ENCODE measurements around the gene MAN1A2. TPM values are rescaled to one million over a fixed set of nuclear protein-coding genes. Genes with fewer than 3 reads are reported as not detected.

The MAN1A2 gene
- total RNA-seq (2022; extraction: Qiagen RNA extraction): 5.0 to 7.6 TPM (median 7.1 TPM) in 5 replicates

DNA sequence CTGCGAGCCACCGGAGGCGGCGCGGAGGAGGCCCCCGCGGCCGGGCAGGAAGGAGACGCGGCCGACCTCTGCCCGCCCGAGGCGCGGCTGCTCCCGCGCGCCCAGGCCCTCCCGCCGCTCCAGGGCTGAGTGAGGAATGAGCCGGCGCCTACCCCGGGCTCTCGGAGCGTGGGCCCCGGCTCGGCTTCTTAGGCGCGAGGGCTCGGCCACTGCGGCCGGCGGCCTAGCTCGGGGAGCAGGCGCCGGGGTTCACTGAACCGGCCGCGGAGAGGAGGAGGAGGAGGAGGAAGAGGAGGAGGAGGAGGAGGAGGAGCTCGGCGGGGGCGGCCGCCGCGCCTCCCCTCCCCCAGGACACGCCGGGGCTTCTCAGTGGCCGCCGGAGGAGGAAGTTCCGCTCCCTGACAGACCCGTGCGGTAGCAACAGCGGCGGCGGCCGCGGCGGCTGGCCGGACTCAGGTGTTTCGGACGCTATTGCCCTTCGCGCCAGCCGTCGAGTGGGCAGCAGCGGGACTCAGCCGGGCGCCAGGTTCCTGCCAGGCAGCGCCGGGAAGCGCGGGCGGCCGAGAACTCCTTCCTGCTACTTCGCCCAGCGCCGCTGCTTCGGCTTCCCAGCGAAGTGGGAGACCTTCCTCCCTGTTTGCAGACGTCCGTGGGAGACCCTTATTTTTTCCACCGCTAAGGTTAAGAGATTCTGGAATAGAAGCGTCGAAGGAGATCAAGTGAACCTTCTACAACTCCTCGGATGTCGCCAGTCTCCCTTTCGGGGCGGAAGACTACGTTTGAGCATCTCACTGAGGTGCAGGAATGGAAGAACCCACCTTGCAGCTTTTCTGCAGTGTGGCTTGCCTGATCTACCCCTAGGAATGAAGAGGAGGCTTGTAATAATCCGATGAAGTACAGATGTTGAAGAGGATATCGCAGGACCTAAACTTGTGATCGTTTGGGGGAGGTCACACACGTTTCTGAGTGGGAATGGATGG lies at the start of gene MAN1A2:
Gene MAN1A2, plus strand, starts transcription at position 404 of the 980 bp plus-strand sequence. CDS start 735 bp downstream, outside the sequence.

Other genes with a start within 250 kb of the MAN1A2 start
- 1.1 to 1.6 TPM (median 1.5 TPM) in 5 replicates for gene TRIM45, start 245.7 kb upstream of the MAN1A2 start, total RNA-seq (2022; extraction: Qiagen RNA extraction)
- 0.05 to 0.10 TPM (median 0.07 TPM) in 4 of 5 replicates, not detected in the other for gene VTCN1, start 156.5 kb upstream of the MAN1A2 start, total RNA-seq (2022; extraction: Qiagen RNA extraction)
- gene TENT5C, start 238.6 kb downstream of the MAN1A2 start, total RNA-seq (2022; extraction: Qiagen RNA extraction): 0.05 to 0.13 TPM (median 0.07 TPM) in 5 replicates

All from A549 treated with CORT108297 at 1 μM for 4 hours (cell line).